Stimulated activated CD4-positive, alpha-beta T cell treated with anti-CD3 and anti-CD28 coated beads, TNF-alpha, amount 100 ng/mL, for 48 hours (primary cell): ENCODE results near the gene PDGFRA.
A peak's percentile ranks its signal among the peaks of the same experiment; 100 is the strongest.
"Not testable (repeated sequence)": the region's sequence is repeated elsewhere in the genome, so short reads cannot be mapped to it uniquely, and the experiment has no call there.

ENCODE experiments used
- DNase-seq, 3 donors: peaks; one replicate each; pipeline ENCODE4 v3.0.0-alpha.2; 2020; ENCODE audit warnings: low read depth in 3 of 3

Gene PDGFRA

DNA sequence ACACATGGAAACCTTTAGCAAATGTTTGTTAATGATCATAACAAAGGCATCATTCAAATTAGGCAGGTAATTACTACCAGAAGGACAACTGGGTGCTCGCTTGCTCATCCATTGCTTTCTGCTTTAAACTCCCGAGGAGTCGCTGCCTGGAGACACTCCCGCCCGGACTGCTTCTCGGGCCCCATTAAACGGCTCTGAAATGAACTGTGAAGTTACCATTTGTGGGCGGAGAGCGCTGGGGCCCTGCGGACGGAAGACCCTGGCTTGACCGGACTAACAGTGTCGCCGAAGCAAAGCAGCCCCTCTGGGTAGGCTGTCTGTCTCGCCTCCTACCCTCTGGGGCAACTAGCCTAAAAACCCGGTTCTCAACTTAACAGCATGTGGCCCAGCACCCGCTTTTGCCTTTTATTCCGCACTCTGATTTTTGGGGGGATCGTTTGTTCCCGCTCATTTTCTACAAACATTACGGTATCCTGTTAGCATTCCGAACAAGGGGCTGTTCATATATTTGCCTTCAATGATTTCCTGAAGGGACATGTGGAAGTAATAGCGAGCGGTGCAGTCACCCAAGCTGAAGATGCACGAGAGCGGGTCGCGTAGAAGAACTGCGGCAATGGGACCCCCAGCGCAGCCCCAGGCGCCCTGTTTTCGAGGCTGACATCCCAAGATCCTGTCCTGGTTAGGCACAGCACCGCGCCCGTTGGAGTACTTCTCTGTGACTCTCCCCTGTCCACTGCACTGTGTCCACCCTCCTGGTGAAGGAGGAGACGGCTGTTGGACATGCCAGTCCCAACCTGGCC is 1.6 kb upstream of the PDGFRA start:
- no peak for DNase-seq

GRCh38 chr4:54228056-54228527 is 1.0 kb upstream of the PDGFRA start:
- DNase-seq = peak in 2 of 3 donors; percentile 30 to 58

- DNase-seq = no peak
These were observed 547 bp upstream of the PDGFRA start for GRCh38 chr4:54228546-54228945.

GRCh38 chr4:54229631-54230483 is 764 bp downstream of the PDGFRA start:
- DNase-seq = no peak

GRCh38 chr4:54230484-54231418 is 1.7 kb downstream of the PDGFRA start:
- no peak for DNase-seq

GRCh38 chr4:54231419-54231767 is 2.3 kb downstream of the PDGFRA start:
- no peak for DNase-seq

DNA sequence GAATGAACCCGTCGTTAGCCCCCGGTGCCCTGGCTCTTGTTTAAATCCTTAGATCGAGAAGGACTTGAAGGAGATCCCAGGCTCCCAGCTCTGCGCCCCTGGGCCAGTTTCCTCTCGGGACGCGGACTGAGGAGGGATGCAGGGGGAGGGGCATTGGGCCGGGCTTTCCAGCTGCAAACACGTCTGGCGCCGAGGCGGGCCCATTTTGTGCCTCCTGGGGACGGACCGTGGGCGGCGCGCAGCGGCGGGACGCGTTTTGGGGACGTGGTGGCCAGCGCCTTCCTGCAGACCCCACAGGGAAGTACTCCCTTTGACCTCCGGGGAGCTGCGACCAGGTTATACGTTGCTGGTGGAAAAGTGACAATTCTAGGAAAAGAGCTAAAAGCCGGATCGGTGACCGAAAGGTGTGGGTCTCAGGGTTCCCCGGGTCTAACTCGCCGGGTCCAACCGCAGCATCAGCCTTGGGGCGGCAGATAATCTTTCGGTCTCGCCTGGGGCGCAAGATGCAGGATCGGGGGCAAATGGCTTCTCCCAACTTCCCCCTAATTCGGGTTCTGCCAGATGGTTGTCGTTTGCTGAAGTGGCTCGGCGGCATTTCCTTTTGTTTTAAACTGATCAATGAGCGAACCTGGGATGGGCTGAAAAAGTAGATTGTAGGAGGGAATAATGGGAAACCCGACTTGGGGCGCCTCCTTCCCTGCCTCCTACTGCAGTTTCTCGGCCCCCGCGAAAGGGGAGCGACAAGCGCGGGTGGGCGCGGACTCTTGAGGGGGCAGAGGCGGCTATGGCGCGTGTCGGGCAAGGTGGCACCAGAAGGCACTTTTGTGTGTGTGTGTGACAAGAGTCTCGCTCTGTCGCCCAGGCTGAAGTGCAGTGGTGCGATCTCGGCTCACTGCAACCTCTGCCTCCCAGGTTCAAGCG is 2.9 kb downstream of the PDGFRA start:
- no peak for DNase-seq

GRCh38 chr4:54233277-54233696 is 4.2 kb downstream of the PDGFRA start:
- DNase-seq = peak; percentile 54 to 79 (median 73)

- peak in 2 of 3 donors; percentile 34 to 50 for DNase-seq
These were observed 4.8 kb downstream of the PDGFRA start for GRCh38 chr4:54233697-54234496.

DNA sequence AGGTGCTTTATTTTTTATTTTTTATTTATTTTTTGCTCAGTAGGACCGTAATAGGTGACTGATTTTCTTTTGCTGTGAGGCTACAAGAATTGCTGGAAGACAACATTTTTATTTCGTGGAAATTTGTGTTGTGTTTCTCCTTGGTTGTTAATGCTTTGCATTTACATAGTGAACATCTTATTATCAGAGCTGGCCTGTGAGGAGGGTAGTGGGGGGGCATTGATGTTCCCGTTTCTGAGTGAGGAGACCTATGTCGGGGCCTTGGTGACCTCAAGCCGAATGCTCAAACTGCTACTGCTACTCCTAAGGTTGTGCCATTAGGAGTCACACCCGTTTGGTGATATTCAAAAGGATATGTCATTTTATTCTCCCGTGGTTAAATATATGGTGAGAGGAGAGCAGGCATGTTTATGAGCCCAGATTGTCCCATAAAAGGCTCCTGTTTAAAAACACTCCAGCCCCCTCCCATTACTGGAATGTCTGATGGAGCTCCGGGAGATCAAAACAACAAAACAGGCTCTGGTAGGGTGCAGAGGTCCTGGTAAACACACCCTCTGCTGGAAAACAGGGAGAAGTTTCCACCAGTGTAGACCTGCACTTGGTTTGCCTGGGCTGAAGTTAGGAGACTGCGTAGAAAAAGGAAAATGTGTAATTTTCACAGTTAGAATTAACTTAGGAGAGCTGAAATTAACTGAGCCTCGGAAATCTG is 5.6 kb downstream of the PDGFRA start:
- DNase-seq = no peak

GRCh38 chr4:54236316-54236715 is 7.2 kb downstream of the PDGFRA start:
- DNase-seq = not testable (repeated sequence)

DNA sequence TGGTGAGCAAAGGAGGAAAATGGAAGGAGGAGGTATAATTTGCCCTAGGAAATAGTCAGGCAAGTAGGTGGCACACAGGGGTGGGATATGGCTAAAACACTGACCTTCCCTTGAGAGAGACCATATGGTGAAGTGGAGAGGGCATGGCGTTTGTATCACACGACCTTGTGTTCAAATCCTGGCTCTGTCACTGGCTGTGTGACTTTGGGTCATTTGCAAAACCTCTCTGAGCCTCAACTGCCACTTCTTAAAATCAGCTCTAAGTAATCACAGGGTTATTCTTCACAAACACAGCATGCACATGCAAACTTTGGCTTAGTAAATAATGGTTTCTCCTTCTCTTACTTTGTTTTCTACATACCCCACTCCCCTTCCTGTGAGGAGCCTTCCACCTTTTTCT is 8.7 kb downstream of the PDGFRA start:
- DNase-seq = no peak

GRCh38 chr4:54238389-54238788 is 9.3 kb downstream of the PDGFRA start:
- no peak for DNase-seq

DNA sequence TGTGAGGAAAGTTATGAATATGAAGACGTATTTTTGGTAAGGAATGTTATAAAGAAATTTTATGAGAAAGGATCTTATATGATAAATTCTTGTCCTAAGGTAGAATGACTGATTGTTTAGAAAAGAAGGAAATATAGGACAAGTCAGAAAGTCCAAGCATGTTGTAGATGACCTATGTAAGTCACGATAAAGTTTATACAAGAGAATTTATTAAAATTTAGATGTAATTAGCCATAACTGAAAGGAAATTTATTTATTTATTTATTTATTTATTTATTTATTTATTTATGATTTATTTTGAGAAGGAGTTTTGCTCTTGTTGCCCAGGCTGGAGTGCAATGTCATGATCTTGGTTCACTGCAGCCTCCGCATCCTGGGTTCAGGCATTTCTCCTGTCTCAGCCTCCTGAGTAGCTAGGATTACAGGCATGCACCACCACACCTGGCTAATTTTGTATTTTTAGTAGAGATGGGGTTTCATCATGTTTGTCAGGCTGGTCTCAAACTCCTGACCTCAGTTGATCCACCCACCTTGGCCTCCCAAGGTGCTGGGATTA is 12.3 kb downstream of the PDGFRA start:
- not testable (repeated sequence) for DNase-seq

- not testable (repeated sequence) for DNase-seq
These were observed 14.4 kb downstream of the PDGFRA start for GRCh38 chr4:54243541-54243940.

DNA sequence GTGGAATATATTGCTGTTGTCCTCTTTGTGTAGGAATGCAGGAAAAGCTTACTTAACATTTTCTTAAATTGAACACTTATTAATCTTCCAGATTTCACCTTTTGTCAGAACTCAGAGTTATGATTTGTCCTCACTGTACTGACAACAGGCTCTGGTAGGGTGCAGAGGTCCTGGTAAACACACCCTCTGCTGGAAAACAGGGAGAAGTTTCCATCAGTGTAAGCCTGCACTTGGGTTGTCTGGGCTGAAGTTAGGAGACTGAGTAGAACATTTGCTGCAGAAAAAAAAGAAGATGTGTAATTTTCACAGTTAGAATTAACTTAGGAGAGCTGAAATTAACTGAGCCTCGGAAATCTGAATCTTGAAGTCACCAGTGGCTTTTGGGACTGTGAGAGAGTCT is 23.2 kb downstream of the PDGFRA start:
- not testable (repeated sequence) for DNase-seq

DNA sequence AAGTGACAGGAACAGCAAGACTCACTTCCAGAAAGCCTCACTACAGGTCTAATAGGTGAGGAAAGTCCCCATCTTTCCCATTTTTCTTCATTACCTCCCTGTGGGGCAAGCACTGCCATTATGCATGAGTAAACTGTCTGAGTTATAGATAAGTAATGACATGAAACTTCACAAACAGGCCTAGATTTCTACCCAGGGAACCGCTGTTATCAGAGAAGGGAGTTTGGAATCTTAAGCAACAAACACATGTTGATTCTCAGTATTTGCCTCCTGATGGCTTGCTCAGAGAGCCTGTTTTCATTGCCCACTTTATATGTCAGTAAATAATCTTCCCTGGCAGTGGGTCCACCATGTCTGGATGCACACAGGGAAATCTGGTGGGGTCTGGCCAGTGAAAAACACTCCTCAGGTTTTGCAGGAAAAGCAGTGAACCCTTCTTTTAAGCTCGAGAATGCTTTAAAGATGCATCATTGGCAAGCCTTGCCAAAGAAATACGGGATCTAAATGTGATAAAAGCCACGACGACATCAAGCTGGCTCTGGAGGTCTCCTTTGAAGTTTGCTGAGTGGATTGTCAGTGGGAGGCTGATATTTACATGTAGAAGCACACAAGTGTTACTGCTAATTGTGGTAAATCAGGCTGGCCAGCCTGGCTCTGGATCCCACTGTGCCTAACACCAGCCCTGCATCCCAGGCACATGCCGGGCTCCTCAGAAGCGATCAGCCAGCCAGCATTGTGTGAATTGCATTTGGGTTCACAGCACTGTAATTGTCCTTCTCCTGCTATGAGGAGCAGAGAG is 25.2 kb downstream of the PDGFRA start:
- DNase-seq = no peak

DNA sequence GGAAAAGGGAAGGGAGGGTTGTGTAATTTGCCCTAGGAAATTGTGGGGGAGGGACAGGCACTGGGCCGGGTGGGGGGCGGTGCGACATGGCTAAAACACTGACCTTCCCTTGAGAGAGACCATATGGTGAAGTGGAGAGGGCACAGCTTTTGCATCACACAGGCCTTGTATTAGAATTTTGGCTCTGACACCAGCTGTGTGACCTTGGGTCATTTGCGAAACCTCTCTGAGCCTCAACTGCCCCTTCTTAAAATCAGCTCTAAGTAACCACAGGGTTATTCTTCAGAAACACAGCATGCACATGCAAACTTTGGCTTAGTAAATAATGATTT is 25.8 kb downstream of the PDGFRA start:
- no peak for DNase-seq
